HG03442 (cell line): ENCODE results near the gene BMPR1A.
"Not testable (repeated sequence)": the region's sequence is repeated elsewhere in the genome, so short reads cannot be mapped to it uniquely, and the experiment has no call there.

ENCODE experiments used
- ATAC-seq: cut with Tn5 transposase; IDR thresholded peaks from one replicate; pipeline ENCODE4 v1.9.1; 2021; ENCODE audit warnings: mild to moderate bottlenecking, moderate library complexity; ENCODE audit not compliant: unreplicated experiment

BMPR1A gene

DNA sequence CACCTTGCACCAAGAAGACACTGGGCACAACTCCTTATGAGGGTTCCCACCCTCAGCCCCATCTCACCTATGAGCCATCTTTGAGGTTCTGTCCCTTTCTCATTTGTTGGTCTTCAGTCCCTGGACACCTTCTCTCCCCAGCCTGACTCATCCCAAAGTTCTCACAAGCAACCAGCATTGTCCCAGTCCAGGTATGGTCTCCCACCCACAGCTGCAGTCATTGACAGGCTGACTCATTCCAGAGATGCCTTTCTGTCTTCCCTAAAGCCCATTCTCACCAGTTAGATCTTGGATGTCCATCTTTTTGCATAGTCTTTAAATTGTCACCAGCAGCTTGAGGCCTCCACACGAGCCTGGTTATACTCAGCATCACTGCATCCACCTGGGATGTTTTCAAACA is 26.7 kb upstream of the BMPR1A start:
- no peak for ATAC-seq

GRCh38 chr10:86730227-86730626 is 26.2 kb upstream of the BMPR1A start:
- ATAC-seq: no peak

- ATAC-seq: no peak
Observed at GRCh38 chr10:86732771-86733170, 23.6 kb upstream of the BMPR1A start.

GRCh38 chr10:86733260-86733671 is 23.2 kb upstream of the BMPR1A start:
- no peak for ATAC-seq

GRCh38 chr10:86734207-86734988 is 22.0 kb upstream of the BMPR1A start:
- ATAC-seq: no peak

- not testable (repeated sequence) for ATAC-seq
Observed at GRCh38 chr10:86735278-86735677, 21.1 kb upstream of the BMPR1A start.

- ATAC-seq: no peak
Observed at GRCh38 chr10:86742230-86742629, 14.2 kb upstream of the BMPR1A start.

DNA sequence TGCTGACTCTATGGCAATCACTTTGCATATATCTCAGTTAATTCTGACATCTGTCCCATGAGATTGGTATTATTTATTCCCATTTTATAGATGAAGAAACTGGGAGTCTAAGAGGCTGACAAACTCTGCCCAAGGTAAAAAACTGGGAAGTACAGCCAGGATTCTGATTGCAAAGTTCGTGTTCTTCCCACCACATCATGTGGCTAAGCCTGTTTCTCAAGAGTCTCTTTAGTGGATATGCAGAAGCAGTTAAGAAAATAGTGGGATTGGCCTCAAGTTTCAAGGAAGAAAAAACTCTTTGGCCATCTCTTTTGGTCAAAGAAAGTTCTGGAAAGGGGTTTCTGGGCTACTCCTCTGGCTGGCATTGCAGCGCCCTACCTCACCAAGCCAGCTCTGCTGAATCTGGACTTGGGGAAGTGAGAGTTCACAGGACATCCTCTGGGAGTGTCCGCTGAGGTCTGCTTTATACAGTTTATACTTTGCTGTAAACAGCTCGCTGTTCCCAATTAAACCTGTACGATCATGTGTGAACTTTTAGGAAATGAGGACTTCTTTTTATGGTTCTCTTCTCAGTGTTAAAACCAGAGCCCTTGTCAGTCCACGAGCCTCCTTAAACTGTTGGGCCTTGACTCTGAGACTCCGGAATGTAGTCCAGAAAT is 12.2 kb upstream of the BMPR1A start:
- no peak for ATAC-seq

GRCh38 chr10:86747796-86748581 is 8.4 kb upstream of the BMPR1A start:
- no peak for ATAC-seq

DNA sequence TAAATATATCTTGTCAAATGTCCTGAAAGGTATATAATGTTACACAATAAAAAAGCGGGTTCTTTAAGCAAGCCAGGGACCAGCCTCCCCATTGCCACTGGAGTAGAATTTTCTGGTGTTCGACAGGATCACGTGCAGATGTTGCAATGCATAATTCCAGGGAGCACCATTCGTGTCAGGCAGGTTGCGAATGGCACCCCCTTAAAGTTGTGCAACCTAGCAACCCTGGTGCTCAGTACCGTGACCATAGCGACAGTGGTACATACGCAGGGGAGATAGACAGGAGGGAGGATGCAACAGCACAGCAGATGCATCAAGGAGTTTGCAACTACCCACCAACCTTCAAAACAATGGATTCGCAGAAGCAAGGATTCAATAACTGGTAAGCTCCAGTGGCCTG is 6.6 kb upstream of the BMPR1A start:
- ATAC-seq: no peak

DNA sequence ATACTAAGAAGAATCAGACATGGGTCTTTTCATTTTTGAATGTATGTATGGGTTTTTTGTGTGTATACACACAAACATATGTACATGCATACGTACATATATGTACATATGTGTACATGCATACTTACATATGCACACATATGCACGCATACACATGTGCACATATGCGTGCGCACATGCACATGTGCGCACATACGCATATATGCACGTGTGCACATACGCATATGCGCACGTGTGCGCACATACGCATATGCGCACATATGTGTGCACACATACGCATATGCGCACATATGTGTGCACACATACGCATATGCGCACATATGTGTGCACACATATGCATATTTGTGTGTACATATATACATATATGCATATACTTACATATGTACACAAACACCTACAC is 4.9 kb upstream of the BMPR1A start:
- no peak for ATAC-seq

GRCh38 chr10:86752311-86752710 is 4.1 kb upstream of the BMPR1A start:
- ATAC-seq: no peak

GRCh38 chr10:86753051-86753450 is 3.4 kb upstream of the BMPR1A start:
- no peak for ATAC-seq

- ATAC-seq: no peak
Observed at GRCh38 chr10:86753638-86754434, 2.6 kb upstream of the BMPR1A start.

GRCh38 chr10:86755454-86755739 is 1.0 kb upstream of the BMPR1A start:
- no peak for ATAC-seq

DNA sequence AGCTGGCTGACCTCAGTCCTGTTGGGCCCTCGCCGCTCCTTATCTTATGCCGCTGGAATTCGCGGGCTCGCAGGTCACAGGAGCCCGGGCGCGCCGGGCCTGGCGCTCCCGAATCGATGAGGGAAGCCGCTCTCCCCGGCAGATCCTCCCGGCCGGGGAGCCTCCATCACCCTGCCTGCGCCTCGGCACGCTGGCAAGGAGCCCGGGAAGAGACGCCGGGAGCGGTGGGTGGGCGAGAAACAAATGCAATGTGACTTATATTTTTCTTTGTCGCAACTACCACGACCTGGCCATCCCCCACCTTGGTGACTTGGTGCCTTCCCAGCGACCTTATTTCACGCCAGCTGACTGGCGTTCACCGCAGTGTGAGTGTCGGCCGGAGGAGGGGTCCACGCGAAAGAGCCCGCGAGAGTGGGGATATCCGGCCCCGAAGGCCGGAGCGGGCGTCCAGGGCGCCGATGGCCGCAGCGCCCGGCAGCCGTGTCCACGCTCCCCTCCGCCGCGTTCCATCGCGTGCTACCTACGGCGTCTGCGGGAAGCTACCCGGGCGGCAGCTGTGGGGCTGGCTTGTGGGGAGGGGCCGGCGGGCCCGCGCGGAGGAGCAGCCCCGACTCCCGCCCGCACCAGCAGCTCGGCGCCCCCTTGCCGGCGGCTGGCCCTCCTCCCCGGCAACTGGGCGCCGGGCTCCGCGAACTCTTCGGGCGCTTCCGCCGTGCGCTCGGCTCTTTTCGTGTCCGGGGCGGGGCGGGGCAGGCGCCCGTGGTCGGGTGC is 494 bp upstream of the BMPR1A start:
- peak; percentile 81 for ATAC-seq

GRCh38 chr10:86757113-86757972 is 924 bp downstream of the BMPR1A start:
- ATAC-seq: no peak

GRCh38 chr10:86758189-86759072 is 2.0 kb downstream of the BMPR1A start:
- no peak for ATAC-seq
